Loucy (cell line): ENCODE measurements around the gene TM9SF3.

Experiments
- CTCF ChIP-seq: fragments of 200-600 bp; sonication (generic); conservative IDR thresholded peaks from 2 replicates; pipeline ENCODE4 v1.5.1; 2014; ENCODE audit warnings: mild to moderate bottlenecking, antibody characterized with exemption, low read length
- EZH2phosphoT487 ChIP-seq: fragments of 200-600 bp; IDR thresholded peaks from 2 replicates; pipeline ENCODE4 v1.6.1; 2018; ENCODE audit warnings: antibody characterized with exemption, mild to moderate bottlenecking, moderate library complexity, borderline replicate concordance

- TF ChIP-seq CTCF, result no peak
- TF ChIP-seq EZH2phosphoT487, result no peak
Measured at GRCh38 chr10:96570511-96570910, 16.3 kb downstream of the TM9SF3 start.
